Measurements from ENCODE around the gene CX3CL1. TPM values are rescaled to one million over a fixed set of nuclear protein-coding genes. Genes with fewer than 3 reads are reported as not detected.

CX3CL1 gene
- polyA plus RNA-seq, 1 donor (not counting 4 experiments of a cell fraction or from before 2014, with no cell fraction given), result 0.47 TPM

DNA sequence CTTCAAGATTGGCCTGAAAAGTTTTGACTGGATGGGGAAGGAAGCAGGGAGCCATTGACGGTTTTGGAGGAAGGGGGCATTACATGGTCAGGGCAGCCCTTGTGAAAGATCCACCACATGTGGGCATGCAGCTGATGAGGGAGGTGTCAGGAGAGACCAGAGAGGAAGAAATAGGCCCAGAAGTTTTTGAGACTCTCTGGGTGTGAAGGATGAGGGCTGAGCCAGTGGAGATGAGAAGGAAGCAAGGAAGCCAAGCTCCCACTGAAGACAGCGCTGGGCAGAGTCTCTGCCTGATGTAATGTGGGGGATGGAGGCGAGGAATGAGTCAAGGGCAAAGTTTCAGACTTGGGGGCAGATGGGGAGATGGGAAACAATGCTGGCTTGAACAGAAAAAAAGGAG, 32.8 kb downstream of the CX3CL1 start:
- TF ChIP-seq EZH2 (IDR thresholded peaks at IDR 0.05; ENCODE audit: low read length), result no peak
- TF ChIP-seq, protein P1, sequence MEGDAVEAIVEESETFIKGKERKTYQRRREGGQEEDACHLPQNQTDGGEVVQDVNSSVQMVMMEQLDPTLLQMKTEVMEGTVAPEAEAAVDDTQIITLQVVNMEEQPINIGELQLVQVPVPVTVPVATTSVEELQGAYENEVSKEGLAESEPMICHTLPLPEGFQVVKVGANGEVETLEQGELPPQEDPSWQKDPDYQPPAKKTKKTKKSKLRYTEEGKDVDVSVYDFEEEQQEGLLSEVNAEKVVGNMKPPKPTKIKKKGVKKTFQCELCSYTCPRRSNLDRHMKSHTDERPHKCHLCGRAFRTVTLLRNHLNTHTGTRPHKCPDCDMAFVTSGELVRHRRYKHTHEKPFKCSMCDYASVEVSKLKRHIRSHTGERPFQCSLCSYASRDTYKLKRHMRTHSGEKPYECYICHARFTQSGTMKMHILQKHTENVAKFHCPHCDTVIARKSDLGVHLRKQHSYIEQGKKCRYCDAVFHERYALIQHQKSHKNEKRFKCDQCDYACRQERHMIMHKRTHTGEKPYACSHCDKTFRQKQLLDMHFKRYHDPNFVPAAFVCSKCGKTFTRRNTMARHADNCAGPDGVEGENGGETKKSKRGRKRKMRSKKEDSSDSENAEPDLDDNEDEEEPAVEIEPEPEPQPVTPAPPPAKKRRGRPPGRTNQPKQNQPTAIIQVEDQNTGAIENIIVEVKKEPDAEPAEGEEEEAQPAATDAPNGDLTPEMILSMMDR (optimal IDR thresholded peaks at IDR 0.05 in 1 of 3, IDR thresholded peaks at IDR 0.05 in 1 of 3, conservative IDR thresholded peaks at IDR 0.05 in 1 of 3; ENCODE audit: extremely low read depth in 1 of 3, insufficient read depth in 2 of 3, low read length in 3 of 3), result no peak
- no peaks in the 10 kb centered on the region for H3K9me1 ChIP-seq (ENCODE audit: control insufficient read depth, extremely low read depth, insufficient read depth, low read length)
- FAIRE-seq (no peak), DNase-seq (ENCODE audit: low read depth, low spot score) (no peak)
- no peak overlapping the region for H3K9ac ChIP-seq (ENCODE audit: control insufficient read depth, extremely low read depth, insufficient read depth, low read length)
- H3K9me3 ChIP-seq (ENCODE audit: control insufficient read depth, low read depth, low read length), result peaks cover 1% of the 10 kb centered on the region
- peaks cover 14% of the 10 kb centered on the region for H3K27me3 ChIP-seq (ENCODE audit: control insufficient read depth, extremely low read depth, insufficient read depth, low read length)
- H3K4me3 ChIP-seq (ENCODE audit: control insufficient read depth in 2 of 3, extremely low read depth in 1 of 3, insufficient read depth in 2 of 3, low read depth in 1 of 3, low read length in 3 of 3), result no peak overlapping the region
- no peaks in the 10 kb centered on the region for H3K79me2 ChIP-seq (ENCODE audit: control insufficient read depth, insufficient read depth, low read length)
- no peak overlapping the region for H3K4me2 ChIP-seq (ENCODE audit: control insufficient read depth, extremely low read depth, insufficient read depth, low read depth, low read length)
- H2AFZ ChIP-seq (ENCODE audit: control insufficient read depth, low read length), result no peak overlapping the region
- H4K20me1 ChIP-seq (ENCODE audit: control insufficient read depth, extremely low read depth, insufficient read depth, low read length), result no peaks in the 10 kb centered on the region
- no peak overlapping the region for H3K27ac ChIP-seq (ENCODE audit: control insufficient read depth, insufficient read depth, low read length)
- H3K36me3 ChIP-seq (ENCODE audit: control insufficient read depth in 2 of 2, extremely low read depth in 1 of 2, insufficient read depth in 2 of 2, low read length in 2 of 2), result no peaks in the 10 kb centered on the region
- dilution Hi-C loops (cut with MboI; ENCODE audit: extremely low pct_ligation_motif_present, low sequenced_read_pairs), result no loop called here
- H3K4me1 ChIP-seq (ENCODE audit: control insufficient read depth, extremely low read depth, insufficient read depth, low read length), result peaks cover 6% of the 10 kb centered on the region

- no peak overlapping the region for H2AFZ ChIP-seq (ENCODE audit: control insufficient read depth, low read length)
- H3K27me3 ChIP-seq (ENCODE audit: control insufficient read depth, extremely low read depth, insufficient read depth, low read length), result peaks cover 21% of the 10 kb centered on the region
- peaks cover 1% of the 10 kb centered on the region for H3K9me3 ChIP-seq (ENCODE audit: control insufficient read depth, low read depth, low read length)
- no peak for FAIRE-seq
- H3K9me1 ChIP-seq (ENCODE audit: control insufficient read depth, extremely low read depth, insufficient read depth, low read length), result no peaks in the 10 kb centered on the region
- H3K4me2 ChIP-seq (ENCODE audit: control insufficient read depth, extremely low read depth, insufficient read depth, low read depth, low read length), result no peak overlapping the region
- no peaks in the 10 kb centered on the region for H4K20me1 ChIP-seq (ENCODE audit: control insufficient read depth, extremely low read depth, insufficient read depth, low read length)
- H3K9ac ChIP-seq (ENCODE audit: control insufficient read depth, extremely low read depth, insufficient read depth, low read length), result no peak overlapping the region
- no peak for DNase-seq (ENCODE audit: low read depth, low spot score)
- no peak overlapping the region for H3K4me3 ChIP-seq (ENCODE audit: control insufficient read depth in 2 of 3, extremely low read depth in 1 of 3, insufficient read depth in 2 of 3, low read depth in 1 of 3, low read length in 3 of 3)
- H3K79me2 ChIP-seq (ENCODE audit: control insufficient read depth, insufficient read depth, low read length), result no peaks in the 10 kb centered on the region
- dilution Hi-C loops (cut with MboI; ENCODE audit: extremely low pct_ligation_motif_present, low sequenced_read_pairs), result no loop called here
- peaks cover 11% of the 10 kb centered on the region for H3K4me1 ChIP-seq (ENCODE audit: control insufficient read depth, extremely low read depth, insufficient read depth, low read length)
- no peaks in the 10 kb centered on the region for H3K36me3 ChIP-seq (ENCODE audit: control insufficient read depth in 2 of 2, extremely low read depth in 1 of 2, insufficient read depth in 2 of 2, low read length in 2 of 2)
- TF ChIP-seq, protein P1 (optimal IDR thresholded peaks at IDR 0.05 in 1 of 3, IDR thresholded peaks at IDR 0.05 in 1 of 3, conservative IDR thresholded peaks at IDR 0.05 in 1 of 3; ENCODE audit: extremely low read depth in 1 of 3, insufficient read depth in 2 of 3, low read length in 3 of 3), result no peak
- TF ChIP-seq EZH2 (IDR thresholded peaks at IDR 0.05; ENCODE audit: low read length), result no peak
- no peak overlapping the region for H3K27ac ChIP-seq (ENCODE audit: control insufficient read depth, insufficient read depth, low read length)
These were observed 34.6 kb downstream of the CX3CL1 start for GRCh38 chr16:57406881-57407280.

All from keratinocyte (primary cell).